Natural killer cell (primary cell): ENCODE data around the gene KTI12. TPM values are rescaled to one million over a fixed set of nuclear protein-coding genes. Genes with fewer than 3 reads are reported as not detected.

ENCODE experiments used
- ATAC-seq, 3 donors: fragments of 150-1000 bp in 2 of 3; fragments of 200-7000 bp in 1 of 3; cut with Tn5 transposase; 1 replicate in 1 of 3; 2 replicates in 2 of 3; pipeline ENCODE4 v1.10.0; 2021; ENCODE audit warnings: mild to moderate bottlenecking in 2 of 3, moderate library complexity in 2 of 3
- DNase-seq, 2 donors: peaks; one replicate each; pipeline versions ENCODE4 v3.0.0 to v3.0.0-alpha.2; 2013 to 2021; ENCODE audit warnings: mixed read lengths in 1 of 2
- H3K27ac ChIP-seq: one replicate; pipeline ENCODE4 v1.5.1; 2013; ENCODE audit warnings: mild to moderate bottlenecking, low read length
- H3K27me3 ChIP-seq: one replicate; pipeline ENCODE4 v1.6.1; 2013; ENCODE audit warnings: low read length; ENCODE audit not compliant: control insufficient read depth, insufficient read depth
- H3K36me3 ChIP-seq: one replicate; pipeline ENCODE4 v1.6.1; 2013; ENCODE audit warnings: low read length; ENCODE audit not compliant: control insufficient read depth, insufficient read depth
- H3K4me1 ChIP-seq: one replicate; pipeline ENCODE4 v1.6.1; 2013; ENCODE audit warnings: low read length; ENCODE audit not compliant: control insufficient read depth, insufficient read depth
- H3K4me3 ChIP-seq: one replicate; pipeline ENCODE4 v1.5.1; 2013; ENCODE audit warnings: low read length
- H3K9me3 ChIP-seq: one replicate; pipeline ENCODE4 v1.6.1; 2013; ENCODE audit warnings: low read length; ENCODE audit not compliant: control insufficient read depth, insufficient read depth
- H3K27ac Mint-ChIP-seq, 2 donors: one replicate each; pipeline ENCODE4 v1.8.0; 2022; ENCODE audit warnings: mild to moderate bottlenecking in 2 of 2, mixed read lengths in 2 of 2, moderate library complexity in 1 of 2
- H3K27me3 Mint-ChIP-seq, 2 donors: one replicate each; pipeline ENCODE4 v1.8.0; 2022; ENCODE audit warnings: low read depth in 2 of 2, mixed read lengths in 2 of 2
- H3K36me3 Mint-ChIP-seq: one replicate; pipeline ENCODE4 v1.8.0; 2022; ENCODE audit warnings: mixed read lengths
- H3K4me1 Mint-ChIP-seq, 2 donors: one replicate each; pipeline ENCODE4 v1.8.0; 2022; ENCODE audit warnings: mixed read lengths in 2 of 2
- H3K4me3 Mint-ChIP-seq: one replicate; pipeline ENCODE4 v1.8.0; 2022; ENCODE audit warnings: mild to moderate bottlenecking, moderate library complexity, mixed read lengths
- H3K9me3 Mint-ChIP-seq, 2 donors: one replicate each; pipeline ENCODE4 v1.8.0; 2022; ENCODE audit warnings: mixed read lengths in 2 of 2
- CTCF ChIP-seq: fragments of 200-600 bp; IDR thresholded peaks from one replicate; pipeline ENCODE4 v1.8.0; 2022; ENCODE audit warnings: antibody characterized with exemption
- WGBS: methylation state at CpG from one replicate; pipeline ENCODE4 v1.1.7; 2013; ENCODE audit warnings: missing lambda C conversion rate; ENCODE audit not compliant: insufficient coverage; 5-methylcytosine and 5-hydroxymethylcytosine counted together
- intact Hi-C: fragments of 100-400 bp; cut with micrococcal nuclease; formaldehyde crosslinking; loops from one replicate; pipeline ENCODE4 v1.14.2; 2022
- total RNA-seq, 4 donors: library from RNA; stranded (reverse); fragments of 120-200 nt in 1 of 4; gene quantifications; one replicate each; pipeline versions ENCODE4 v1.2.3 to v1.2.4, GENCODE V29; 2013 to 2022

KTI12 gene
- total RNA-seq, 3 donors from 2014 or later (not counting 1 experiment from before 2014, with no cell fraction given) = 12.6 to 13.8 (median 13.2) TPM

- H3K36me3 Mint-ChIP-seq = no peaks in the 10 kb centered on the region
- 100% methylated on average over 1 of the region's 1 CpG for WGBS
- intact Hi-C loops = no loop called here
- ATAC-seq = no peak
- Histone ChIP-seq H3K4me1 (peaks cover 17% of the 10 kb centered on the region), H3K4me3 (no peak overlapping the region), H3K27ac (no peak overlapping the region), H3K27me3 (no peaks in the 10 kb centered on the region), H3K9me3 (no peaks in the 10 kb centered on the region), H3K36me3 (peaks cover 17% of the 10 kb centered on the region)
- peaks cover 25 to 31% of the 10 kb centered on the region in 2 donors for H3K4me1 Mint-ChIP-seq
- no peak overlapping the region for H3K4me3 Mint-ChIP-seq
- no peak overlapping the region for H3K27ac Mint-ChIP-seq
- H3K9me3 Mint-ChIP-seq = no peaks in the 10 kb centered on the region
- H3K27me3 Mint-ChIP-seq = no peaks in the 10 kb centered on the region
- no peak for TF ChIP-seq CTCF
- DNase-seq = no peak
Measured at GRCh38 chr1:52028328-52028727, 5.3 kb downstream of the KTI12 start.

- H3K36me3 Mint-ChIP-seq = no peaks in the 10 kb centered on the region
- TF ChIP-seq CTCF = no peak
- WGBS = 100% methylated on average over 2 of the region's 2 CpGs
- Histone ChIP-seq H3K4me1 (peaks cover 2% of the 10 kb centered on the region), H3K4me3 (no peak overlapping the region), H3K36me3 (peaks cover 27% of the 10 kb centered on the region), H3K27ac (no peak overlapping the region), H3K27me3 (no peaks in the 10 kb centered on the region), H3K9me3 (no peaks in the 10 kb centered on the region)
- DNase-seq (no peak), ATAC-seq (no peak)
- H3K9me3 Mint-ChIP-seq = no peaks in the 10 kb centered on the region
- no peaks in the 10 kb centered on the region for H3K27me3 Mint-ChIP-seq
- intact Hi-C loops = no loop called here
- H3K27ac Mint-ChIP-seq = no peak overlapping the region
- peaks cover 10 to 11% of the 10 kb centered on the region in 2 donors for H3K4me1 Mint-ChIP-seq
- H3K4me3 Mint-ChIP-seq = no peak overlapping the region
Measured at GRCh38 chr1:52026278-52026677, 7.3 kb downstream of the KTI12 start.

- no peak for TF ChIP-seq CTCF
- Mint-ChIP-seq H3K4me1 (no peaks in the 10 kb centered on the region), H3K4me3 (no peak overlapping the region), H3K27me3 (no peaks in the 10 kb centered on the region), H3K27ac (no peak overlapping the region), H3K36me3 (peaks cover 10% of the 10 kb centered on the region), H3K9me3 (no peaks in the 10 kb centered on the region)
- DNase-seq (no peak), ATAC-seq (no peak)
- Histone ChIP-seq H3K27ac (no peak overlapping the region), H3K4me3 (no peak overlapping the region), H3K9me3 (no peaks in the 10 kb centered on the region), H3K4me1 (no peaks in the 10 kb centered on the region), H3K27me3 (no peaks in the 10 kb centered on the region), H3K36me3 (peaks cover 42% of the 10 kb centered on the region)
- intact Hi-C loops = no loop called here
- 90% methylated on average over 1 of the region's 2 CpGs for WGBS
Measured at GRCh38 chr1:52022133-52022532, 11.5 kb downstream of the KTI12 start.

- Histone ChIP-seq H3K27me3 (no peaks in the 10 kb centered on the region), H3K9me3 (no peaks in the 10 kb centered on the region), H3K27ac (no peak overlapping the region), H3K4me1 (no peaks in the 10 kb centered on the region), H3K36me3 (no peaks in the 10 kb centered on the region), H3K4me3 (no peak overlapping the region)
- ATAC-seq (no peak), DNase-seq (no peak)
- Mint-ChIP-seq H3K4me1 (no peaks in the 10 kb centered on the region), H3K36me3 (no peaks in the 10 kb centered on the region), H3K4me3 (no peak overlapping the region), H3K27me3 (peaks cover 14 to 23% of the 10 kb centered on the region in 2 donors), H3K27ac (no peak overlapping the region), H3K9me3 (no peaks in the 10 kb centered on the region)
- no peak for TF ChIP-seq CTCF
- intact Hi-C loops = no loop called here
- WGBS = 86% methylated on average over 4 of the region's 7 CpGs
Measured at GRCh38 chr1:52008071-52008809, 25.4 kb downstream of the KTI12 start.
